ENCODE data around the gene SYDE1. TPM values are rescaled to one million over a fixed set of nuclear protein-coding genes. Genes with fewer than 3 reads are reported as not detected.

Gene SYDE1
- polyA plus RNA-seq, 1 donor from 2014 or later = not detected

DNA sequence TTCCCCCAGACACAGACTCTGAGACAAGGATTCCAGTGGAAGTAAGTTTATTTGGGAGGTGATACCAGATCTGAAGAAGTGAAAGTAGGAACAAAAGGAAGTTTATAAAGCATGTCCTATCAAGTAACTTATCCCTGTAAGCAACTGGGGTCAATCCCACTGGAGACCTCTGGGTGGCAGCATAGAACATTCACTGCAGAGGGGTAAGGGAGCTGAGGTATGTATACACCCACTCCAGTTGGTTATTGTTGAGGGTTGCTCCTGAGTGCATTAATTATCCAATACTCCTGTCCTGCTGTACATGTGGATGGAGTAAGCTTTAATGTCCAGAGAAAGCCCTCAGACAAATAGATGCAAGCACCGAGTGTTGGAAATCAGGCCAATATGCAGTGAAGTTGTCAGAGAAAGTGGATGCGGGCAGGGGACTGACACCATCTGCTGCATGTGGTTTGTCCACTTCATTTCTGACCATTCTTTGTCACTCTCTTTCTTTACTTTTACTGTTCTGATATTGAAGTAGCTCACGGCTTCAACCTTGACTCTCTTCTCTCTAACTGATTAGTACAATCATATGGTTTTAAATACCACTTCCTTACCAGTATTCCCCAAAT is 46.9 kb downstream of the SYDE1 start:
- Histone ChIP-seq H3K9me3 (ENCODE audit: low read length) (peaks cover under 1% of the 10 kb centered on the region), H3K4me3 (ENCODE audit: low read length) (no peak overlapping the region), H3K9ac (ENCODE audit: low read length) (no peak overlapping the region), H3F3A (ENCODE audit: insufficient read depth, low read length, poor library complexity, severe bottlenecking) (no peaks in the 10 kb centered on the region), H4K20me1 (ENCODE audit: insufficient read depth) (no peaks in the 10 kb centered on the region), H3K27me3 (ENCODE audit: insufficient read depth, low read depth, low read length) (no peaks in the 10 kb centered on the region), H3K79me2 (replicated peaks; ENCODE audit: insufficient read depth, low read length) (no peaks in the 10 kb centered on the region), H2AFZ (ENCODE audit: low read depth, low read length) (no peak overlapping the region), H3K36me3 (ENCODE audit: insufficient read depth, low read length) (no peaks in the 10 kb centered on the region), H3K27ac (ENCODE audit: low read length) (no peak overlapping the region), H3K9me2 (ENCODE audit: insufficient read depth, low read length) (no peaks in the 10 kb centered on the region), H3K4me2 (ENCODE audit: low read length) (no peak overlapping the region)
- TF ChIP-seq, protein P1, sequence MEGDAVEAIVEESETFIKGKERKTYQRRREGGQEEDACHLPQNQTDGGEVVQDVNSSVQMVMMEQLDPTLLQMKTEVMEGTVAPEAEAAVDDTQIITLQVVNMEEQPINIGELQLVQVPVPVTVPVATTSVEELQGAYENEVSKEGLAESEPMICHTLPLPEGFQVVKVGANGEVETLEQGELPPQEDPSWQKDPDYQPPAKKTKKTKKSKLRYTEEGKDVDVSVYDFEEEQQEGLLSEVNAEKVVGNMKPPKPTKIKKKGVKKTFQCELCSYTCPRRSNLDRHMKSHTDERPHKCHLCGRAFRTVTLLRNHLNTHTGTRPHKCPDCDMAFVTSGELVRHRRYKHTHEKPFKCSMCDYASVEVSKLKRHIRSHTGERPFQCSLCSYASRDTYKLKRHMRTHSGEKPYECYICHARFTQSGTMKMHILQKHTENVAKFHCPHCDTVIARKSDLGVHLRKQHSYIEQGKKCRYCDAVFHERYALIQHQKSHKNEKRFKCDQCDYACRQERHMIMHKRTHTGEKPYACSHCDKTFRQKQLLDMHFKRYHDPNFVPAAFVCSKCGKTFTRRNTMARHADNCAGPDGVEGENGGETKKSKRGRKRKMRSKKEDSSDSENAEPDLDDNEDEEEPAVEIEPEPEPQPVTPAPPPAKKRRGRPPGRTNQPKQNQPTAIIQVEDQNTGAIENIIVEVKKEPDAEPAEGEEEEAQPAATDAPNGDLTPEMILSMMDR (IDR thresholded peaks at IDR 0.05; ENCODE audit: poor library complexity, severe bottlenecking) = peak; percentile 54
- TF ChIP-seq, protein P2, sequence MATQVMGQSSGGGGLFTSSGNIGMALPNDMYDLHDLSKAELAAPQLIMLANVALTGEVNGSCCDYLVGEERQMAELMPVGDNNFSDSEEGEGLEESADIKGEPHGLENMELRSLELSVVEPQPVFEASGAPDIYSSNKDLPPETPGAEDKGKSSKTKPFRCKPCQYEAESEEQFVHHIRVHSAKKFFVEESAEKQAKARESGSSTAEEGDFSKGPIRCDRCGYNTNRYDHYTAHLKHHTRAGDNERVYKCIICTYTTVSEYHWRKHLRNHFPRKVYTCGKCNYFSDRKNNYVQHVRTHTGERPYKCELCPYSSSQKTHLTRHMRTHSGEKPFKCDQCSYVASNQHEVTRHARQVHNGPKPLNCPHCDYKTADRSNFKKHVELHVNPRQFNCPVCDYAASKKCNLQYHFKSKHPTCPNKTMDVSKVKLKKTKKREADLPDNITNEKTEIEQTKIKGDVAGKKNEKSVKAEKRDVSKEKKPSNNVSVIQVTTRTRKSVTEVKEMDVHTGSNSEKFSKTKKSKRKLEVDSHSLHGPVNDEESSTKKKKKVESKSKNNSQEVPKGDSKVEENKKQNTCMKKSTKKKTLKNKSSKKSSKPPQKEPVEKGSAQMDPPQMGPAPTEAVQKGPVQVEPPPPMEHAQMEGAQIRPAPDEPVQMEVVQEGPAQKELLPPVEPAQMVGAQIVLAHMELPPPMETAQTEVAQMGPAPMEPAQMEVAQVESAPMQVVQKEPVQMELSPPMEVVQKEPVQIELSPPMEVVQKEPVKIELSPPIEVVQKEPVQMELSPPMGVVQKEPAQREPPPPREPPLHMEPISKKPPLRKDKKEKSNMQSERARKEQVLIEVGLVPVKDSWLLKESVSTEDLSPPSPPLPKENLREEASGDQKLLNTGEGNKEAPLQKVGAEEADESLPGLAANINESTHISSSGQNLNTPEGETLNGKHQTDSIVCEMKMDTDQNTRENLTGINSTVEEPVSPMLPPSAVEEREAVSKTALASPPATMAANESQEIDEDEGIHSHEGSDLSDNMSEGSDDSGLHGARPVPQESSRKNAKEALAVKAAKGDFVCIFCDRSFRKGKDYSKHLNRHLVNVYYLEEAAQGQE (IDR thresholded peaks at IDR 0.05; ENCODE audit: borderline replicate concordance) = no peak
- no peak for TF ChIP-seq POLR2AphosphoS5 (IDR thresholded peaks at IDR 0.05)
- TF ChIP-seq EP300 (conservative IDR thresholded peaks at IDR 0.05; ENCODE audit: poor library complexity, severe bottlenecking) = no peak
- TF ChIP-seq RAD21 (conservative IDR thresholded peaks at IDR 0.05) = peak; percentile 32

DNA sequence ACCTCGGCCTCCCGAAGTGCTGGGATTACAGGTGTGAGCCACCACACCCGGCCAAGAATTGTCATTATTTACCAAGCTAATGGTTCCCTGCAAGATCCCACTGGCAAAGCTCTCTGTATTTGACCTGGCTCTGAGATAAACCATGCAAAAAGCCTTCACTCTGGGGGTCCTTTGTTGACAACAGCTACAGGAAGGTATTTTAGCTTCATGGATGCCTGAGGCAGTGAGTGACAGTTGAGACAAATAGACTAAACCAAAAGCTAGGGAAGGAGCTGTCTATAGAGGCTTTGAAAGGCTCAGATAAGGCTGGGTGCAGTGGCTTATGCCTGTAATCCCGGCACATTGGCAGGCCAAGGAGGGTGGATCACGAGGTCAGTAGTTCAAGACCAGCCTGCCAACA is 48.1 kb downstream of the SYDE1 start:
- Histone ChIP-seq H3F3A (ENCODE audit: insufficient read depth, low read length, poor library complexity, severe bottlenecking) (no peaks in the 10 kb centered on the region), H3K27me3 (ENCODE audit: insufficient read depth, low read depth, low read length) (no peaks in the 10 kb centered on the region), H3K9me2 (ENCODE audit: insufficient read depth, low read length) (no peaks in the 10 kb centered on the region), H2AFZ (ENCODE audit: low read depth, low read length) (no peak overlapping the region), H3K27ac (ENCODE audit: low read length) (no peak overlapping the region), H3K4me3 (ENCODE audit: low read length) (no peak overlapping the region), H3K9me3 (ENCODE audit: low read length) (peaks cover 9% of the 10 kb centered on the region), H3K79me2 (replicated peaks; ENCODE audit: insufficient read depth, low read length) (no peaks in the 10 kb centered on the region), H4K20me1 (ENCODE audit: insufficient read depth) (no peaks in the 10 kb centered on the region), H3K36me3 (ENCODE audit: insufficient read depth, low read length) (no peaks in the 10 kb centered on the region), H3K4me2 (ENCODE audit: low read length) (no peak overlapping the region), H3K9ac (ENCODE audit: low read length) (no peak overlapping the region)
- TF ChIP-seq, protein P1 (IDR thresholded peaks at IDR 0.05; ENCODE audit: poor library complexity, severe bottlenecking) = no peak
- TF ChIP-seq, protein P2 (IDR thresholded peaks at IDR 0.05; ENCODE audit: borderline replicate concordance) = no peak
- TF ChIP-seq EZH2 (IDR thresholded peaks at IDR 0.05; ENCODE audit: borderline replicate concordance, insufficient read depth, low read length, poor library complexity, severe bottlenecking) = no peak
- no peak for TF ChIP-seq RAD21 (conservative IDR thresholded peaks at IDR 0.05)
- no peak for TF ChIP-seq POLR2AphosphoS5 (IDR thresholded peaks at IDR 0.05)
- no peak for TF ChIP-seq SMC3 (conservative IDR thresholded peaks at IDR 0.05; ENCODE audit: poor library complexity)
- no peak for TF ChIP-seq MXI1 (conservative IDR thresholded peaks at IDR 0.05; ENCODE audit: poor library complexity, severe bottlenecking)
- TF ChIP-seq TAF1 (IDR thresholded peaks at IDR 0.05; ENCODE audit: low read depth) = no peak
- TF ChIP-seq EP300 (conservative IDR thresholded peaks at IDR 0.05; ENCODE audit: poor library complexity, severe bottlenecking) = no peak

All from neural cell (in vitro differentiated cells).